Osteocyte (in vitro differentiated cells): ENCODE data around the gene NIM1K. TPM values are rescaled to one million over a fixed set of nuclear protein-coding genes. Genes with fewer than 3 reads are reported as not detected.

ENCODE experiments used
- DNase-seq: peaks from one replicate; pipeline ENCODE4 v3.0.0; 2021; ENCODE audit warnings: mixed read lengths; ENCODE audit not compliant: unreplicated experiment; ENCODE audit errors: extremely low spot score
- H3K27ac Mint-ChIP-seq: one replicate; pipeline ENCODE4 v1.8.0; 2021; ENCODE audit warnings: mild to moderate bottlenecking, mixed read lengths; ENCODE audit not compliant: unreplicated experiment
- H3K27me3 Mint-ChIP-seq: one replicate; pipeline ENCODE4 v1.8.0; 2021; ENCODE audit warnings: mixed read lengths; ENCODE audit not compliant: unreplicated experiment
- H3K36me3 Mint-ChIP-seq: one replicate; pipeline ENCODE4 v1.8.0; 2021; ENCODE audit warnings: mixed read lengths; ENCODE audit not compliant: unreplicated experiment
- H3K4me1 Mint-ChIP-seq: one replicate; pipeline ENCODE4 v1.8.0; 2021; ENCODE audit warnings: mixed read lengths; ENCODE audit not compliant: unreplicated experiment
- H3K4me3 Mint-ChIP-seq: one replicate; pipeline ENCODE4 v1.8.0; 2021; ENCODE audit warnings: mild to moderate bottlenecking, moderate library complexity, mixed read lengths; ENCODE audit not compliant: unreplicated experiment
- H3K9me3 Mint-ChIP-seq: one replicate; pipeline ENCODE4 v1.8.0; 2021; ENCODE audit warnings: mixed read lengths; ENCODE audit not compliant: unreplicated experiment
- total RNA-seq: library from RNA; stranded (reverse); gene quantifications from 2 replicates; pipeline ENCODE4 v1.2.1, GENCODE V29; 2021
- TF ChIP-seq, protein P1 (sequence below): fragments of 200-600 bp; sonication (generic); IDR thresholded peaks from 2 replicates; pipeline ENCODE4 v1.5.0; 2021; ENCODE audit warnings: antibody characterized with exemption, mild to moderate bottlenecking, moderate library complexity

The NIM1K gene
- total RNA-seq, 1 donor from 2014 or later = 0.43 TPM

DNA sequence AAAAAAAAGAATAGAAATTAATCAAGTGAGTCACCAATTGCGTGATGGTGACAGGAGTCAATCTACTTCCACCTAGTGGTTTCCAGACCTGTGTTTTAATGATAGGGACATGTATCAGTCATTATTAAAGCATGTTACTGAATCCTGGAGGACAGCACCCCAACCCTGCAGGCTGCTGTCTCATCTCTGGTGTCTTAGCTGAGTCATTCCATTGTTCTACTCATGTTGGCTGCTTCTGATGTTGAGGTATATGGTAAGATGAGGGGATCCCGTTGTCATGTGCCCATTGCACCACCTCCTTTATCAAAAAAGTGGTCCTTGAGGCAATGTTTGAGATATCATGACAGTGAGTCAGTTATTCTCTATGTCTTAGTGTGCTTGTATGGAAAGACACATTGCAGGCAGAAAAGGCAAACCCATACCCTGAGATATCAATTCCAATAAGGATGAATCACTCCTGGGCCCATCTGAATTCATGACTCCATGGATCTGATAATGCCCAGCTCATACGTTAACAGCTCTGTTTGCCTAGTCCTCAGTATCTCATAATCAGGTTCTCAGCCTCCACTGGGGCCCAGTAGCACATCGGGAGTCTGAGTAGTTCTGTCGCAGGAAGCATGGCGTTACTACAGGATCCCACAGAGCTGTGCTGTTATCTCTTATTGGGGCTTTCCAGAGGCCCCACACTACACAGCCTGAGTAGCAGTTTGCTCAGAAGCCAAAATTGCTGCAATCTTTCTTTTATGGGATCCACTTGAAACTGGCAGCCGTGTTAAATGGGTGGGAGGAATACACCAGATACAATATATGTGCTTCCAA, 90.0 kb downstream of the NIM1K start:
- TF ChIP-seq, protein P1, sequence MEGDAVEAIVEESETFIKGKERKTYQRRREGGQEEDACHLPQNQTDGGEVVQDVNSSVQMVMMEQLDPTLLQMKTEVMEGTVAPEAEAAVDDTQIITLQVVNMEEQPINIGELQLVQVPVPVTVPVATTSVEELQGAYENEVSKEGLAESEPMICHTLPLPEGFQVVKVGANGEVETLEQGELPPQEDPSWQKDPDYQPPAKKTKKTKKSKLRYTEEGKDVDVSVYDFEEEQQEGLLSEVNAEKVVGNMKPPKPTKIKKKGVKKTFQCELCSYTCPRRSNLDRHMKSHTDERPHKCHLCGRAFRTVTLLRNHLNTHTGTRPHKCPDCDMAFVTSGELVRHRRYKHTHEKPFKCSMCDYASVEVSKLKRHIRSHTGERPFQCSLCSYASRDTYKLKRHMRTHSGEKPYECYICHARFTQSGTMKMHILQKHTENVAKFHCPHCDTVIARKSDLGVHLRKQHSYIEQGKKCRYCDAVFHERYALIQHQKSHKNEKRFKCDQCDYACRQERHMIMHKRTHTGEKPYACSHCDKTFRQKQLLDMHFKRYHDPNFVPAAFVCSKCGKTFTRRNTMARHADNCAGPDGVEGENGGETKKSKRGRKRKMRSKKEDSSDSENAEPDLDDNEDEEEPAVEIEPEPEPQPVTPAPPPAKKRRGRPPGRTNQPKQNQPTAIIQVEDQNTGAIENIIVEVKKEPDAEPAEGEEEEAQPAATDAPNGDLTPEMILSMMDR = no peak
- Mint-ChIP-seq H3K9me3 (no peaks in the 10 kb centered on the region), H3K4me3 (no peak overlapping the region), H3K36me3 (peaks cover 6% of the 10 kb centered on the region), H3K27me3 (peaks cover 6% of the 10 kb centered on the region), H3K4me1 (no peaks in the 10 kb centered on the region), H3K27ac (no peak overlapping the region)
- no peak for DNase-seq

- peaks cover 28% of the 10 kb centered on the region for H3K36me3 Mint-ChIP-seq
- no peak overlapping the region for H3K27ac Mint-ChIP-seq
- no peak for DNase-seq
- no peaks in the 10 kb centered on the region for H3K27me3 Mint-ChIP-seq
- H3K4me1 Mint-ChIP-seq = no peaks in the 10 kb centered on the region
- H3K4me3 Mint-ChIP-seq = no peak overlapping the region
- TF ChIP-seq, protein P1 = no peak
- H3K9me3 Mint-ChIP-seq = no peaks in the 10 kb centered on the region
These were observed 94.6 kb downstream of the NIM1K start for GRCh38 chr5:43286623-43287022.

- H3K27ac Mint-ChIP-seq = no peak overlapping the region
- H3K9me3 Mint-ChIP-seq = no peaks in the 10 kb centered on the region
- H3K4me1 Mint-ChIP-seq = no peaks in the 10 kb centered on the region
- DNase-seq = no peak
- no peak overlapping the region for H3K4me3 Mint-ChIP-seq
- TF ChIP-seq, protein P1 = no peak
- H3K27me3 Mint-ChIP-seq = no peaks in the 10 kb centered on the region
- peaks cover 32% of the 10 kb centered on the region for H3K36me3 Mint-ChIP-seq
These were observed 95.5 kb downstream of the NIM1K start for GRCh38 chr5:43287493-43287892.

DNA sequence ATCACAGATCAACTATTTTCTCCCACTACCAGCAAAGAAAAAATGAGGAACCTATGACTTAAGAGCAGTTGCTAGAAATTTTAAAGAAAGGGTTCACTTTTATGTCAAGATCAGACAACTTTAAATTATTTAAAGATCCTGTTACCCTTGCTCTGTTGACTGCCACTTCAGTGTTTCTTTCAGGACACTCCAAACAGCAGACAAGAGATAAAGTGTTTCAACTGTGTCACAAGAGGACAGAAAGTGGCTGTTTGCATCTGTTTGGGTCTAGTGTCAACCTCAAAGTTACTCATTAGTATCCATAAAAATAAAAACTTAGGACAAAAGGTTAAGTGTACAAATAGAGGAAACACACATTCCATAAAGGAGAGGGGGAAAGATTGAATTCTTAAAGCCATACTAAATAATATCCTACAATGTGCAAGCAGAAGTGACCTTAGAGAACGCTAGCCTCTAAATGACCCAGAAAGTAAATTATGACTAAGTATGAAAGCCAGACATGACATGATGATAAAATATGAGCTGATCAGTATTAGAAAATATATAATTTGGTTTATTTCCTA, 96.3 kb downstream of the NIM1K start:
- H3K27me3 Mint-ChIP-seq = no peaks in the 10 kb centered on the region
- no peak overlapping the region for H3K4me3 Mint-ChIP-seq
- H3K9me3 Mint-ChIP-seq = no peaks in the 10 kb centered on the region
- H3K4me1 Mint-ChIP-seq = no peaks in the 10 kb centered on the region
- DNase-seq = no peak
- TF ChIP-seq, protein P1 = no peak
- H3K36me3 Mint-ChIP-seq = peaks cover 37% of the 10 kb centered on the region
- H3K27ac Mint-ChIP-seq = no peak overlapping the region

- Mint-ChIP-seq H3K4me1 (peaks cover 7% of the 10 kb centered on the region), H3K27ac (no peak overlapping the region), H3K9me3 (no peaks in the 10 kb centered on the region), H3K4me3 (no peak overlapping the region), H3K27me3 (no peaks in the 10 kb centered on the region), H3K36me3 (peaks cover 58% of the 10 kb centered on the region)
- TF ChIP-seq, protein P1 = no peak
- no peak for DNase-seq
These were observed 98.7 kb downstream of the NIM1K start for GRCh38 chr5:43290726-43291125.
